Measurements from ENCODE around the gene SOS1.
"Not testable (repeated sequence)": the region's sequence is repeated elsewhere in the genome, so short reads cannot be mapped to it uniquely, and the experiment has no call there.

The SOS1 gene

GRCh38 chr2:39068299-39069135 is 52.3 kb downstream of the SOS1 start:
- H3K9me3 Mint-ChIP-seq: no peaks in the 10 kb centered on the region
- no peak overlapping the region for H3K4me3 Mint-ChIP-seq
- H3K27me3 Mint-ChIP-seq: no peaks in the 10 kb centered on the region
- DNase-seq (no peak), ATAC-seq (replicated peaks) (no peak)
- peaks cover 14% of the 10 kb centered on the region for H3K36me3 Mint-ChIP-seq (ENCODE audit: insufficient read depth)
- peak overlapping the region; percentile 54 to 86 for H3K27ac Mint-ChIP-seq
- H3K4me1 Mint-ChIP-seq (ENCODE audit: low read depth in 2 of 2): peaks cover 20 to 51% of the 10 kb centered on the region in 2 donors

DNA sequence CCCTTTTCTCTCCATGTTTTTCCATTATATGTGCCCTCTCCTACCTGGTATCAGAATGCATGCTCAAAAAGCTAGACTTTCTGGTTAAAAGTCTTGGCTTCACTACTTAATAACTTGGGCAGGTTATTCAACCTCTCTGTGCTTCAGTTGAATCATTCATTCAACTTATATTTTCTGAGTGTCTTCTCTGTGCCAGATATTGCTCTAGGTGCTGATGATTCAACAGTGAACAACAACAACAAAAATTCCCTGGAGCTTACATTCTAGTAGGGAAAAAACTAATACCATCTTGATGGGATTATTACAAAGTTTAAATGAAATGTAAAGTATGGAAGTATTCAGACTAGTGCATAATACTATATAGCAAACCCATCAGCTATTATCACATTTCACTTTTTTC is 55.2 kb downstream of the SOS1 start:
- DNase-seq (no peak), ATAC-seq (replicated peaks) (no peak)
- no peaks in the 10 kb centered on the region for H3K9me3 Mint-ChIP-seq
- peaks cover 16 to 35% of the 10 kb centered on the region in 2 donors for H3K4me1 Mint-ChIP-seq (ENCODE audit: low read depth in 2 of 2)
- no peak overlapping the region for H3K4me3 Mint-ChIP-seq
- no peaks in the 10 kb centered on the region for H3K27me3 Mint-ChIP-seq
- H3K36me3 Mint-ChIP-seq (ENCODE audit: insufficient read depth): peaks cover 15% of the 10 kb centered on the region
- peak overlapping the region; percentile 33 to 64 for H3K27ac Mint-ChIP-seq

GRCh38 chr2:39062320-39062719 is 58.5 kb downstream of the SOS1 start:
- no peak for DNase-seq
- Mint-ChIP-seq H3K9me3 (no peaks in the 10 kb centered on the region), H3K4me1 (ENCODE audit: low read depth in 2 of 2) (peaks cover 9 to 21% of the 10 kb centered on the region in 2 donors), H3K4me3 (no peak overlapping the region), H3K27me3 (no peaks in the 10 kb centered on the region), H3K36me3 (ENCODE audit: insufficient read depth) (peaks cover 17% of the 10 kb centered on the region), H3K27ac (peak overlapping the region; percentile 22 to 23)
- no peak for ATAC-seq (replicated peaks)

- H3K4me1 Mint-ChIP-seq (ENCODE audit: low read depth in 2 of 2): peaks cover 9 to 16% of the 10 kb centered on the region in 2 donors
- DNase-seq: no peak
- H3K36me3 Mint-ChIP-seq (ENCODE audit: insufficient read depth): peaks cover 17% of the 10 kb centered on the region
- H3K9me3 Mint-ChIP-seq: no peaks in the 10 kb centered on the region
- no peak for ATAC-seq (replicated peaks)
- H3K27ac Mint-ChIP-seq: peak overlapping the region in 1 of 2 donors; percentile 66
- no peaks in the 10 kb centered on the region for H3K27me3 Mint-ChIP-seq
- H3K4me3 Mint-ChIP-seq: no peak overlapping the region
Observed at GRCh38 chr2:39061280-39061679, 59.6 kb downstream of the SOS1 start.

DNA sequence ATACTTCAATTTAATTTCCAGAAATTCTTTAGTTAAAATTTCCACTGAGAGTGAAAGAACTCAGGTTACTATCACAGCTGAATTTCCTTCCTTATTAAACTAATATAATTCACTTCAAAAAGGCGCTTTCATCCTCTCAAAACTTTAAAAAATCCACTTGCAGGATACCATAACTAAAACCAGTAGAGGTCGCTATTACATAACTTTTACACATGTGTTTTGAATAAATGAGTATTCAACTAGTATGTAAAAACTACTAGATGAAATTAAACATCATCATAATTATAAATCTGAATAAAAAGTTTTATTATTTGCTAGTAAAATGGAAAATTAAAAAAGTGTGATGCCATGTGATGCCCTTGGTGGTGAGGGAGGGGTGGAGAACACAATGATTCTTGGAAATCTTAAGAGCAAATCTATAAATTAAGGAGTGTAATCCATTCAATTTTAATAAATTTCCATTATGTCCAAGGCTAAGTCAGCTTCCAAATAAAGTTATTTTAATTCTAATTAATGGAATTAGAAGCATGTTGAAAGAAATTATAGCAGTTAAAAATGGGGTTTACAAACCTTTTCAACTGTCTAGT is 61.4 kb downstream of the SOS1 start:
- Mint-ChIP-seq H3K36me3 (ENCODE audit: insufficient read depth) (peaks cover 31% of the 10 kb centered on the region), H3K27ac (no peak overlapping the region), H3K4me1 (ENCODE audit: low read depth in 2 of 2) (peaks cover 6 to 7% of the 10 kb centered on the region in 2 donors), H3K4me3 (no peak overlapping the region), H3K27me3 (no peaks in the 10 kb centered on the region), H3K9me3 (no peaks in the 10 kb centered on the region)
- ATAC-seq (replicated peaks) (peak; percentile 36), DNase-seq (no peak)

- no peak for ATAC-seq (replicated peaks)
- H3K4me1 Mint-ChIP-seq (ENCODE audit: low read depth in 2 of 2): peaks cover 1 to 4% of the 10 kb centered on the region in 2 donors
- peak overlapping the region in 1 of 2 donors; percentile 58 for H3K27ac Mint-ChIP-seq
- H3K36me3 Mint-ChIP-seq (ENCODE audit: insufficient read depth): peaks cover 42% of the 10 kb centered on the region
- no peak for DNase-seq
- H3K27me3 Mint-ChIP-seq: no peaks in the 10 kb centered on the region
- H3K4me3 Mint-ChIP-seq: no peak overlapping the region
- H3K9me3 Mint-ChIP-seq: no peaks in the 10 kb centered on the region
Observed at GRCh38 chr2:39058101-39058500, 62.8 kb downstream of the SOS1 start.

- DNase-seq; H3K9me3 Mint-ChIP-seq; H3K4me3 Mint-ChIP-seq; ATAC-seq (replicated peaks); H3K27ac Mint-ChIP-seq; H3K4me1 Mint-ChIP-seq (ENCODE audit: low read depth in 2 of 2); H3K27me3 Mint-ChIP-seq: not testable (repeated sequence)
- H3K36me3 Mint-ChIP-seq (ENCODE audit: insufficient read depth): peaks cover 51% of the 10 kb centered on the region
Observed at GRCh38 chr2:39052665-39053064, 68.2 kb downstream of the SOS1 start.

GRCh38 chr2:39050109-39050508 is 70.7 kb downstream of the SOS1 start:
- DNase-seq: no peak
- Mint-ChIP-seq H3K4me1 (ENCODE audit: low read depth in 2 of 2) (peaks cover 0 to 3% of the 10 kb centered on the region in 2 donors), H3K9me3 (no peaks in the 10 kb centered on the region), H3K36me3 (ENCODE audit: insufficient read depth) (peaks cover 50% of the 10 kb centered on the region), H3K27ac (peak overlapping the region in 1 of 2 donors; percentile 62), H3K27me3 (no peaks in the 10 kb centered on the region), H3K4me3 (no peak overlapping the region)
- no peak for ATAC-seq (replicated peaks)

DNA sequence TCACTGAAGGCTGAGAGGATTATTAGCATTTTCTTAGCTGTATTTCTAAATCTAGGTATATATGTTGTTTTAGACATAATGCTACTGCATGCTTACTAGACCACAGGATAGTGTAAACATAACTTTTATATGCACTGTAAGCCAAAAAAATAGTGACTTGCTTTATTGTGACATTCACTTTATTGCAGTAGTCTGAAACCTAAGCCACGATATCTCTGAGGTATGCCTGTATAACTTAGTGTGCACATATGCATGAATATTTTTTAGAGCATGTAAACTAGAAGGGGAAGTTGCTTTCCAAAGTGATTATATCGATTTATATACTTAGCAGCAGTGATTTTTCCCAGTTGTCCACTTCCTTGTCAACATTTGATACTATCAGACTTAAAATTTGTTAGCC is 81.8 kb downstream of the SOS1 start:
- no peaks in the 10 kb centered on the region for H3K27me3 Mint-ChIP-seq
- no peak overlapping the region for H3K4me3 Mint-ChIP-seq
- H3K36me3 Mint-ChIP-seq (ENCODE audit: insufficient read depth): peaks cover 9% of the 10 kb centered on the region
- H3K9me3 Mint-ChIP-seq: no peaks in the 10 kb centered on the region
- DNase-seq (no peak), ATAC-seq (replicated peaks) (no peak)
- peak overlapping the region in 1 of 2 donors; percentile 25 for H3K27ac Mint-ChIP-seq
- no peaks in the 10 kb centered on the region for H3K4me1 Mint-ChIP-seq (ENCODE audit: low read depth in 2 of 2)

GRCh38 chr2:39033980-39034379 is 86.9 kb downstream of the SOS1 start:
- H3K27me3 Mint-ChIP-seq: no peaks in the 10 kb centered on the region
- H3K27ac Mint-ChIP-seq: peak overlapping the region in 1 of 2 donors; percentile 68
- H3K9me3 Mint-ChIP-seq: no peaks in the 10 kb centered on the region
- DNase-seq (no peak), ATAC-seq (replicated peaks) (no peak)
- no peaks in the 10 kb centered on the region for H3K4me1 Mint-ChIP-seq (ENCODE audit: low read depth in 2 of 2)
- H3K4me3 Mint-ChIP-seq: no peak overlapping the region
- H3K36me3 Mint-ChIP-seq (ENCODE audit: insufficient read depth): peaks cover 25% of the 10 kb centered on the region

DNA sequence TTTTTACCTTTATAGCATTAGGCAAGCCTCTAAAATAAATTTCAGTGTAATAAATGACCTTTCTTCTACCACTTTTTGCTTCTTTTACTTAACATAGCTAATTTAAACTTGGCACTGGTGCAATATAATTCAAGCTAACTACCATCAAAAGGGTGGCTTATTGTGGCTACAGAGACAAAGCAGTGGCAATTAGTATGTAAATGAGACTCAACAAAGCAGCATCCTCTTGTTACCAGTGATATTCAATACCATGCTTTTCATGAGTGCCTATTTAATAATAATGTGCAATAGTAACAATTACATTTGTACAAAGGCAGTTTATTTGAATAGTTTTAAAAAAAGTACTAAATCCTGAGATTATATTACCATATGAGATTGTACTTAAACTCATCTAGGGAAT is 93.4 kb downstream of the SOS1 start:
- ATAC-seq (replicated peaks) (no peak), DNase-seq (no peak)
- Mint-ChIP-seq H3K4me3 (no peak overlapping the region), H3K4me1 (ENCODE audit: low read depth in 2 of 2) (no peaks in the 10 kb centered on the region), H3K36me3 (ENCODE audit: insufficient read depth) (peaks cover 38% of the 10 kb centered on the region), H3K27ac (no peak overlapping the region), H3K9me3 (no peaks in the 10 kb centered on the region), H3K27me3 (no peaks in the 10 kb centered on the region)

DNA sequence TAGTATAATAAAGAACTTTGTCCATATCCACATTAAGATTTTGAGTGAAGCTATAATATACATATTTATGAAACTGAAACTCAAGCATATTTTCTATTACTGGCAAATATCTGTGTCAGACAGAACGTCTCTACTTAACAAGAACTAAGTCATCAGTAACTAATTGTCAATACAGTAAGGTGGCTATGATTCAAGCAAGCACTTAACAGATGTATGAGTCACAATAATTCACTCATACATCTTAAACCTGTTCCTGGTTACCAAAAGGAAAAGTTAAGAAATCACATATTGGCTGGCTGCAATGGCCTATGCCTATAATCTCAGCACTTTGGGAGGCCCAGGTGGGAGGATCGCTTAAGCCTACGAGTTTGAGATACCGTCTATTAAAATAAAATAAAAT is 96.0 kb downstream of the SOS1 start:
- DNase-seq (no peak), ATAC-seq (replicated peaks) (no peak)
- Mint-ChIP-seq H3K36me3 (ENCODE audit: insufficient read depth) (peaks cover 41% of the 10 kb centered on the region), H3K27me3 (no peaks in the 10 kb centered on the region), H3K9me3 (no peaks in the 10 kb centered on the region), H3K4me3 (no peak overlapping the region), H3K4me1 (ENCODE audit: low read depth in 2 of 2) (no peaks in the 10 kb centered on the region), H3K27ac (no peak overlapping the region)

GRCh38 chr2:39023649-39024048 is 97.2 kb downstream of the SOS1 start:
- Mint-ChIP-seq H3K36me3 (ENCODE audit: insufficient read depth) (peaks cover 45% of the 10 kb centered on the region), H3K4me3 (no peak overlapping the region), H3K4me1 (ENCODE audit: low read depth in 2 of 2) (peaks cover 0 to 3% of the 10 kb centered on the region in 2 donors), H3K9me3 (no peaks in the 10 kb centered on the region), H3K27ac (peak overlapping the region in 1 of 2 donors; percentile 15), H3K27me3 (no peaks in the 10 kb centered on the region)
- no peak for ATAC-seq (replicated peaks)
- no peak for DNase-seq

GRCh38 chr2:39022642-39023235 is 98.1 kb downstream of the SOS1 start:
- Mint-ChIP-seq H3K4me3 (no peak overlapping the region), H3K27ac (peak overlapping the region in 1 of 2 donors; percentile 71), H3K9me3 (no peaks in the 10 kb centered on the region), H3K36me3 (ENCODE audit: insufficient read depth) (peaks cover 49% of the 10 kb centered on the region), H3K4me1 (ENCODE audit: low read depth in 2 of 2) (peaks cover 3% of the 10 kb centered on the region in 2 donors), H3K27me3 (no peaks in the 10 kb centered on the region)
- ATAC-seq (replicated peaks) (no peak), DNase-seq (no peak)

Measured in effector memory CD8-positive, alpha-beta T cell (primary cell).